ENCODE data around the gene UACA. TPM values are rescaled to one million over a fixed set of nuclear protein-coding genes. Genes with fewer than 3 reads are reported as not detected.
"Not testable (repeated sequence)": the region's sequence is repeated elsewhere in the genome, so short reads cannot be mapped to it uniquely, and the experiment has no call there.

Gene UACA
- total RNA-seq, 1 donor from 2014 or later = 35.7 TPM

DNA sequence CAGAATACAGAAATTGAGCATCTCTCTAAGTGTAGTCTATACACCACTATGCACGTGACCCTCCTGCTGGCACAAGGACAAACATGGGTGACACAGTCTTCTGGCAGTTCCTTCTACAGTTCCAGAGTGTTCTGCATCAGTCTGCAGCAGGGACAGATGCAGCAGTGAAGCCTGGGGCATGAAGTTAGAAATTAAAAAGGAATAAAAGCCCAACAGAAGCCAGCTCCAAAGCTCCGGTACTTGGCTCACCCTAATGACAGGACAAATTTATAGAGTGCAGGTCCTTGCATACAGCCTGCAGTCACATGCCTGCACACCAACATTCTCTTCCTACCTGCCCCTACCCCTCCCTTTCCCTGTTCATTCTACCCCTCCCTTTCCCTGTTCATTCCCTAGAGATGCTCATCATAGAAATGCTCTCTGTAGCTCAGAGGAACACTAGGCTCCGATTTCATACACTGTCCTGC lies 15.0 kb downstream of the UACA start:
- ATAC-seq (peak in 1 of 2 donors; percentile 61), DNase-seq (no peak)
- no peak overlapping the region for H3K4me3 ChIP-seq
- TF ChIP-seq, protein P1, sequence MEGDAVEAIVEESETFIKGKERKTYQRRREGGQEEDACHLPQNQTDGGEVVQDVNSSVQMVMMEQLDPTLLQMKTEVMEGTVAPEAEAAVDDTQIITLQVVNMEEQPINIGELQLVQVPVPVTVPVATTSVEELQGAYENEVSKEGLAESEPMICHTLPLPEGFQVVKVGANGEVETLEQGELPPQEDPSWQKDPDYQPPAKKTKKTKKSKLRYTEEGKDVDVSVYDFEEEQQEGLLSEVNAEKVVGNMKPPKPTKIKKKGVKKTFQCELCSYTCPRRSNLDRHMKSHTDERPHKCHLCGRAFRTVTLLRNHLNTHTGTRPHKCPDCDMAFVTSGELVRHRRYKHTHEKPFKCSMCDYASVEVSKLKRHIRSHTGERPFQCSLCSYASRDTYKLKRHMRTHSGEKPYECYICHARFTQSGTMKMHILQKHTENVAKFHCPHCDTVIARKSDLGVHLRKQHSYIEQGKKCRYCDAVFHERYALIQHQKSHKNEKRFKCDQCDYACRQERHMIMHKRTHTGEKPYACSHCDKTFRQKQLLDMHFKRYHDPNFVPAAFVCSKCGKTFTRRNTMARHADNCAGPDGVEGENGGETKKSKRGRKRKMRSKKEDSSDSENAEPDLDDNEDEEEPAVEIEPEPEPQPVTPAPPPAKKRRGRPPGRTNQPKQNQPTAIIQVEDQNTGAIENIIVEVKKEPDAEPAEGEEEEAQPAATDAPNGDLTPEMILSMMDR (IDR thresholded peaks at IDR 0.05) = no peak
- H3K27ac ChIP-seq = no peak overlapping the region
- H3K36me3 ChIP-seq = no peaks in the 10 kb centered on the region
- H3K27me3 ChIP-seq (ENCODE audit: low read depth) = no peaks in the 10 kb centered on the region
- H3K4me1 ChIP-seq = peaks cover 39% of the 10 kb centered on the region
- intact Hi-C loops (cut with DNase I) = no loop called here
- H3K9me3 ChIP-seq = no peaks in the 10 kb centered on the region

DNA sequence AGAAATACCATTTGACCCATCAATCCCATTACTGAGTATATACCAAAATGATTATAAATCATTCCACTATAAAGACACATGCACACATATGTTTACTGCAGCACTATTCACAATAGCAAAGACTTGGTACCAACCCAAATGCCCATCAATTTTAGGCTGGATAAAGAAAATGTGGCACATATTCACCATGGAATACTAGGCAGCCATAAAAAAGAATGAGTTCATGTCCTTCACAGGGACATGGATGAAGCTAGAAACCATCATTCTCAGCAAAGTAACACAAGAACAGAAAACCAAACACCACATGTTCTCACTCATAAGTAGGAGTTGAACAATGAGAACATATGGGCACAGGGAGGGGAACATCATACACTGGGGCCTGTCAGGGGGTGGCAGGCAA lies 16.8 kb downstream of the UACA start:
- ATAC-seq; intact Hi-C loops (cut with DNase I); DNase-seq; H3K4me3 ChIP-seq; H3K9me3 ChIP-seq; H3K36me3 ChIP-seq; H3K27me3 ChIP-seq (ENCODE audit: low read depth); H3K27ac ChIP-seq: not testable (repeated sequence)
- H3K4me1 ChIP-seq = peaks cover 43% of the 10 kb centered on the region

DNA sequence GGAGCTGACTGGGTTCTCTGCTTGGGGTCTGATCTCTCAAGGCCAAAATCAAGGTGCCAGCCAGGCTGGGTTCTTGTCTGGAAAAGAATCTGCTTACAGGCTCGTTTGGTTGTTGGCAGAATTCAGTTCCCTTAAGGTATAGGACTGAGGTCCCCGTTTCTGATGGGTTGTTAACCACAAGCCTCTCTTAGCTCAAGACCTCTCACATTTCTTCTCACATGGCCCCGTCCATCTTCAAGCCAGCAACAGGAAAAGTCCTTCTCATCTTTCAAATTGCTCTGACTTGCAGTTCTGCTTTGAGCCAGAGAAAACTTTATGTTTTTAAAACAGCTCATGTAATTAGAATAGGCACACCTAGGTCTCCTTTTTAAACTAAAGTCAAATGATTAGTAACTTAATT lies 20.4 kb downstream of the UACA start:
- Histone ChIP-seq H3K36me3 (no peaks in the 10 kb centered on the region), H3K4me3 (no peak overlapping the region), H3K27ac (peak overlapping the region; percentile 61), H3K4me1 (peaks cover 47% of the 10 kb centered on the region), H3K9me3 (no peaks in the 10 kb centered on the region), H3K27me3 (ENCODE audit: low read depth) (no peaks in the 10 kb centered on the region)
- no peak for DNase-seq
- intact Hi-C loops (cut with DNase I) = no loop called here
- TF ChIP-seq, protein P1 (IDR thresholded peaks at IDR 0.05) = no peak
- ATAC-seq = no peak

- peak overlapping the region; percentile 70 for H3K27ac ChIP-seq
- H3K9me3 ChIP-seq = no peaks in the 10 kb centered on the region
- intact Hi-C loops (cut with DNase I) = no loop called here
- no peak overlapping the region for H3K4me3 ChIP-seq
- DNase-seq (no peak), ATAC-seq (peak in 1 of 2 donors; percentile 69)
- no peaks in the 10 kb centered on the region for H3K27me3 ChIP-seq (ENCODE audit: low read depth)
- H3K4me1 ChIP-seq = peaks cover 45% of the 10 kb centered on the region
- H3K36me3 ChIP-seq = no peaks in the 10 kb centered on the region
- TF ChIP-seq, protein P1 (IDR thresholded peaks at IDR 0.05) = no peak
Measured at GRCh38 chr15:70741677-70742293, 21.6 kb downstream of the UACA start.

- TF ChIP-seq, protein P1 (IDR thresholded peaks at IDR 0.05) = no peak
- Histone ChIP-seq H3K27me3 (ENCODE audit: low read depth) (no peaks in the 10 kb centered on the region), H3K27ac (peak overlapping the region; percentile 70), H3K4me1 (peaks cover 45% of the 10 kb centered on the region), H3K4me3 (no peak overlapping the region), H3K9me3 (no peaks in the 10 kb centered on the region), H3K36me3 (no peaks in the 10 kb centered on the region)
- peak; percentile 75 to 83 for ATAC-seq
- intact Hi-C loops (cut with DNase I) = no loop called here
- DNase-seq = no peak
Measured at GRCh38 chr15:70741107-70741531, 22.2 kb downstream of the UACA start.

DNA sequence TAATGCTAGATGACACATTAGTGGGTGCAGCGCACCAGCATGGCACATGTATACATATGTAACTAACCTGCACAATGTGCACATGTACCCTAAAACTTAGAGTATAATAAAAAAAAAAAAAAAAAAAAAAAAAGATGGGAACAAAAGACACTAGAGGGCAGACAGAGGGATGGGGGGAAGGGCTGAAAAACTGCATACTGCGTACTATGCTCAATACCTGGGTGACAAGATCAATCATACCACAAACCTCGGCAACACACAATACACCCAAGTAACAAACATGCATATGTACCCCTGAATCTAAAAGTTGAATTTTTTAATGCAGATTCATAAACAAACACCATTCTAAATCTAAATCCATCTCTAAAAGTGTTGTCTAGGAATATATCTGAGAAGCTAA lies 28.3 kb downstream of the UACA start:
- H3K4me1 ChIP-seq; H3K27me3 ChIP-seq (ENCODE audit: low read depth); H3K9me3 ChIP-seq; H3K27ac ChIP-seq; intact Hi-C loops (cut with DNase I); H3K36me3 ChIP-seq; DNase-seq; ATAC-seq; H3K4me3 ChIP-seq: not testable (repeated sequence)
